GM04503 (cell line): ENCODE measurements around the gene GAREM1.
A peak's percentile ranks its signal among the peaks of the same experiment; 100 is the strongest.
"Not testable (repeated sequence)": the region's sequence is repeated elsewhere in the genome, so short reads cannot be mapped to it uniquely, and the experiment has no call there.

Experiments used
- DNase-seq: peaks from one replicate; pipeline ENCODE4 v3.0.0-alpha.2; 2012; ENCODE audit warnings: low read depth

The GAREM1 gene

DNA sequence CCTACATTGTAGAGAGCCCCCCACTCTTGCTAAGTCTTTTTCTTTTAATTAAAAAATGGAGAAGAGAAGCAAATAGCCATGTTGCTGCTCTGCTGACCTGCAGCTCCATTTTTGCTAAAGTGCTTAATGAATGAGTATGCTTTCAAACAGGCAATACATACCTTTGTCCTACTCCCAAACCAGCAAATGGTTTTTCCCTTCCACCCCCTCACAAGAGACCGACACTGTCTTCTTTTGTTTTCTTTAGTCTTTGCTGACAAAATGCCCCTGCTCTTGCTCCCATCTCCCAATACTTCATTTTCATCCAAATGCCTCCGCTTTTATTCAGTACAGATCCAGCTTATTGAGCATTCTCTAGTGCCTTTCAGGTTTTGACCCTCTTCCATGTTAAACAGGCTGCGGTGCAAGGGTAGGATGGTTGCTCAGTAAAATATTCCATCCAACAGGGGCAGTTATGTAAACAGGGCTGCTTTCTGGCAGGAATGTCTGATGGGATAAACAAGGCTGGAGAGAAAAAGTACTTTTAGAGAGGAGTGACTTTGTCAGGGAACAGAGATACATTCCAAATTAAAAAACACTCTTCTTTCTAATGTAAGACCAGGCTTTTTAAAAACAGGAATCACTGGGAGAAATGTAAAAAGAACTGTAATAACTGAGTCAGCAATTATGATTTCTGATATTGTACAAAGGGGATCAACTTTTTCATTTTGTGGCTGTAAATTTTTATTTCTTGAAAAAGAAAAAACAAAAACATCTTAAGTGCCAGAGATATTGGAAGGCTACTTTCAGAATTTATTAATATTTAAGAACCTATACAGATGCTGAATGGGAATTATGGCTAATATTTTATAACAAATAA lies 144.0 kb downstream of the GAREM1 start:
- DNase-seq: no peak

DNA sequence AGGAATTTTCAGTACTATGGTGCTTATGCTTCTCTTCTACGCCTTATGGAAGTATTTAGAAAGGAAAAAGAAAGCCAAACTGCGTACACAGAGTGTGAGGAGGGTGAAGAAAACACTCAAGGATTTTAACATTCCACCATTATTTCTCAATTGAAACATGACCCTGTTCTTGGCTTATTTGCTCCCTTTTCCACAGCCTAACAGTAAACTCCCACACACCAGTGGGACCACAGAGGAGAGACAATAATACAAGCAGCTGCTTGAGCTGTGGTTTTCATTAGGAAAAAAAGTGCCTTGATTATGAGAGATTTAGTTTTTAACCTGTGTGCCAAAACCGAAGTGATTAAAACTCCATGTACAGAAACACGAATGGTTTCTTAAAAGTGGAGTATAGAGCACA lies 146.5 kb downstream of the GAREM1 start:
- no peak for DNase-seq

DNA sequence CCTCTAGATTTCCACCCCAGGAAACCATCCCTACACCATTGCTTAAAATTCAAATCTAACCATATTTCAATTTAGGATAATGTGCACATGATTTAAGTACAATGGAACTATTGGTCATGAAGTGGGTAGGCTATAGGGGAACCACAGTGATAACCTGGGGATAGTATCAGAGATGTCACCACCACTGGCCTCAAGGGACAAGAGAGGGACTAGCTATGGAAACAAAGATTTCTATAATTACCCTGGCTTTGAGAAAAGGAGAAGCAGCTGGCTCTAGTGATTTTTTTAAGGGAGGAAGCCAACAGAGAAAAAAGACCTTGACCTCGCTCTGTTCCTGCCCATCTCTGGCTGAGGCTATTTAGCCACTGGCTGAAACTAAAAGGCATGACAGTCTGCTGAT lies 148.9 kb downstream of the GAREM1 start:
- DNase-seq: no peak

DNA sequence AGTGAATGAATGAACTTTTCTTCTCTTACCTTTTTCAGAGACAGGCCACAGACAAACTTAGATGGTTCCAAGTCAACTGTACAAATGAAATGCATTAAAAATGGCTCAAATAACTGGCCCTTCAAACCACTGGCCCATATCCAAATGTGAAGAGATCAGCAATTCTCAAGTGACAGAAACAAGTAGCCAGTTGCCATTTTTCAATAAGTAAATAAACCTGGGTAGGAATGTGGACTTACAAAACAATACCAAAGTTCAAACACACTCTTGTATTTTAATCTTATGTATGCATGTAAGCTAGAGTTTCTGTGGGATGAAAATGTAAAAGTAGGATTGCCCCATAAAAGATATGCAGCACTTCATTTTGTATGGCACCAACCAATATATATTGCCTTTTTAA lies 151.6 kb downstream of the GAREM1 start:
- no peak for DNase-seq

DNA sequence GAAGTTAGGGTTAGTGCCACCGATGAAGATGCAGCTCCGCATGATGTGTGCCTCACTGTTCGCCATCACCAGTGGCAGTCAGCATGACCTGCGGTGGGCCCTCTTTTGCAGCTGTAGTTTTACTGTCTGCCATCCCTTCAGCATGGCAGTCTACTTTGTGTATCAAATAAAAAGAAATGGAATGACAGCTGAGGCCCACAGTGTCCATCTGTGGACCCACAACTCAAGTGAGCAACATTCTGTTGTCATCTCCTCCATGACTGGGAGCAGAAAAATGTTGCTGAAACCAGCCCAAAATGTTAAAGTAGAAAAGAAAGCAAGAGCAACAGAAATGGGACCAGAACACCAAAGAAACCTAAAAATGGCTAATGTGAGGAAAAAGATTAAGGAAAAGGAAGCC lies 152.1 kb downstream of the GAREM1 start:
- DNase-seq: no peak

DNA sequence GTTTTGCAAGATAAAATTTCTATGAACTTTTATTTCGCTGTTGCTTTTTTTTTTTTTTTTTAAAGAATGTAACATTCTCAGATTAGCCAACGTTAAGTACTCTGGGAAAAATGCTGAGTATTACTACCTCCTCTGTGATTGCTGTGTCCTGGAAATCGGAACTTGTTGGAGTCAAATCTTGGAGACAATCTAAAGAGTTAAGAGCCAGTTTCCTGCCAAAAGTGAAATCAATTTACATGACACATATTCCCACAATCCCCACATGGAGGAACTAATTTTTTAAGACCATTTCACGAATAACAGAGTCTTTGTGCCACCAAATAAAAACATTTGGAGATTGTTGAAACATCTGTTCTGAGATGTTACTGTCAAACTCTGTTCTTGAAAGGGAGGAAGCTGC lies 153.0 kb downstream of the GAREM1 start:
- DNase-seq: peak; percentile 42

DNA sequence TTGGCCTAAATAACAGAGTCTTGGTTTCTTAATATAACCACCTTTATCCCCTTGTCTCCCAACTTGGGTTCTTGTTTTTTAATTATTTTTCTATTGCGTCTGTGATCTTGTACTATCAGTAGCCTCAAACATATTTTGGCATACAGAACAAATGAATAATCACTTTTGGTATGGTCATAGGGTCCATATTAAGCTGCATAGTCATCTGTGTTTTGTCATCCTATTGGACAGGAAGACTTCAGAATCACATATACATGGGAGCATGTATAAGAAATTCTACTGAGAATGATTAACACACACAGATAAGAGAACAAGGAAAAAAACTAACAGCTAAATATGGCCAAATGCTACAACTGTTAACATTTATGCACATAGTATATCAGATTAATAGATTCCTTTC lies 154.8 kb downstream of the GAREM1 start:
- DNase-seq: no peak

DNA sequence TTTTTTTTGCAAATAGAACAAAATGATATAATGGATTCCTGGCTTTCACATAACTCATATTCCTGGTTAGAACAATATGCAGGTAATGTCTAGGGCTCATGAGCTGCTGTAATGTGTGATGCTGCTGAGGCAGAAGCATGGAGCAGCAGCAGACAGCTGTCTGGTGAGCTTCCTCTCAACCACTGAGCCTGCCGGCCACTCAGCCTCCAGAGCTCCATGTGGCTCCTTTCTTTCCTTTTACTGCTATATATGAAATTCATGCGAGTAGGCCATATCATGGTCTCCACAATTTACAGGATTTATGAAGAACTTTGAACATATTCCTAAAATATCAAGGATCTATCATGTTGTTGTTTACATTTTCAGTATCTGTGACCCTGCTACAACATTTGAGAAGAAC lies 159.9 kb downstream of the GAREM1 start:
- DNase-seq: no peak

DNA sequence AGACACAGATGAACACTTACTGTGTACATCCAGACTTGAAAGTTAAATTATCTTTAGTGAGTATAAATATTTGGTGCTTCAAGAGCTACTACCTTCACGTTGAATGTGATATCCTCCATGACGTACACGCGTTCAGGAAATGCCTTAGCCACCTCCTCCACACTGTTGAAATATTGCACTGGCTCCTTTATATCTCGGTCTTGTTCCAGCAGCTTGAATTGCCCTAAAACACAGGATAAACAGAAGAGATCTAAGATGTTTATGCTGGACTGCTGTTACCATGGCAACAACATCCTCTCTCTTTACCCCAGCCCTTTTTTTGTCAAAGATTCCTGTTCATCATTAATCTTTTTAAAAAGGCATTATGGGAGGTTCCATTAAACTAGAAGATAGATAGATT lies 160.6 kb downstream of the GAREM1 start:
- DNase-seq: no peak

DNA sequence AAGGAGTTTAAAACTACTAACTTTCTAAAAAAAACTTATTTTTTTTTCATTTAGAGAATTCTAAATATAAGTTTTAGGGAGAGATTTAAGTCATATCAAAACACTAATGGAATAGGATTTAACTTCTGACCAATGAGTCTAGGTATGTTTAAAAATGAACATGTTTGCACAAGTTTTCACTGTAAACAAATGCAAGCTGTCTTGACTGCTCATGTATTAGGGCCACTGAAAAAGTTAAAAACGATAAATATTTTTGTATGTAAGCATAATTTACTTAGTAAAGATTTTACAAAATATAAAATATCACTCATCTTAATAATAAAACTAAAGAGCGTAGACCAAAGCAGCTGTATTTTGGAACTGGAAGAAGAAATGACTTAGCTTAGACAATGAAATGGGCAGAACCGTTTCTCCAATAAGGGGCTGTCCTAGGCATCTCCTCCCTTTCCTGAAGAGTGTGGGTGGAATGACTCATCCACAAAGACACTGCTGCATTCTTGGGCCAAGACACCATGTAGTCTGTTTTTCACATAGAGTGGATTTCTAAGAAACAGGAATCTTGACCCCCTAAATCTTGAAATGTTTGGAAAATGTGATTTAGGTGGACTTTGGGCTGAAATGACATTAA lies 162.1 kb downstream of the GAREM1 start:
- DNase-seq: no peak

DNA sequence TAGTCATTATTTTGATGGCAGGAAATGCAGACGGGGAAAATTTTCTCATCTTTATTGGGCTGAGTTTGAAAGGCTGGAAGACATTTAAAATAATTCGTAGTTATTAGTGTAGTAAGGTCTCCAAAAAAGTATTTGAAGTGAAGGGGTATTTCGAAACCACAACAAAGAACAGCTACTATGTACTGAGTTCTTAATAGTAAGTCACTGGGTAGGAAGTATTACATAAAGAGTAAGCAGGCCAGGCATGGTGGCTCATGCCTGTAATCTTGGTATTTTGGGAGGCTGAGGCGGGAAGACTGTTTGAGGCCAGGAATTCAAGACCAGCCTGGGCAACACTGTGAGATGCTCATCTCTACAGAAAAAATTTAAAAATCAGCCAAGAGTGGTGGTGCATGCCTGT lies 167.3 kb downstream of the GAREM1 start:
- no peak for DNase-seq

DNA sequence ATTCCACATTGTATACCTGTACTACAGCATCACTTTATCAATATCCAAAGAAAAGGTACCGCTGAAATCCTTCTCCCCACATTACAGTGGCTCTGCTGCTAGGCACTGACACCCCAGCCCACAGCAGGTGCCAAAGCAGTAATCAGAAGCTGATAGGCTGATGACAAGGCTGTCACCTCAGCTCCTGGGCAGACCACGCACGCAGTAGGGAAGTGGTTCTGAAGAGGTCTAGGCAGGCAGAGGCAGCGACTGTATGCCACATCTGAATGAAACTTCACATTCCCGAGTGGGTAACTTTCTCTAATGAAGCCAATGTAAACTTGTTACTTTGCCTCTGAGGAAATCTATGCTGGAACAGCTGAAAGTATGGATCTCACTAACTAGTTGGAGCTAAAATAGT lies 167.9 kb downstream of the GAREM1 start:
- no peak for DNase-seq

DNA sequence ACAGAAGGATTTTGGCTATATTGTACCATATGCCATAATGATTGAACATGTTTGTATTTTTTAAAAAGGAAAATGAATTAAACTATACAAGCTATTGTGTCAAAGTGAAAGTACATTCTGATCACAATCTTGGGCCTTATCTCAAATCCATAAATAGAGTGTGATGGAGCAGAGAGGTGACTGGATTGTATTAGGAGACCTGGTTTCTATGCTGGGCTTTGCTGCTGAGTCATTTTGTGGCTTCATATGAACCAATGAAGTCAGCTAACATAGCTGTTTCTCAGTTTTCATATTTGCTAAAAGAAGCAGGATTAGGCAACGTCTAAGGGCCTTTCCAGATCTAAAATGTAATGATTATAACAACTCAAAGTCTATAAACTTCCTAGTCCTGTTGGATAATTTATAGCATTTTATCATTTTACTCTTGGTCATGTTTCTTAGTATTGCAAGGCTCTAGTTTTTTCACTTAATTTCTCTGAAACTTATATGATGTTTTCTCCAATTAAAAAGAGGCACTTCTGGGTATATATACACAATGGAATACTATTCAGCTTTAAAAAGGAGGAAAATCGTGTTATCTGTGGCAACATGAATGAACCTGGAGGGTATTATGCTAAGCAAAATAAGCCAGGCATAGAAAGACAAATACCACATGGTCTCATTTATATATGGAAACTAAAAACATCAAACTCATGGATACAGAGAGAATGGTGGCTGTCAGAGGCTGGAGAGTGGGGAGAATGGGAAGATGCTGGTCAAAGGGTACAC lies 168.5 kb downstream of the GAREM1 start:
- DNase-seq: no peak

DNA sequence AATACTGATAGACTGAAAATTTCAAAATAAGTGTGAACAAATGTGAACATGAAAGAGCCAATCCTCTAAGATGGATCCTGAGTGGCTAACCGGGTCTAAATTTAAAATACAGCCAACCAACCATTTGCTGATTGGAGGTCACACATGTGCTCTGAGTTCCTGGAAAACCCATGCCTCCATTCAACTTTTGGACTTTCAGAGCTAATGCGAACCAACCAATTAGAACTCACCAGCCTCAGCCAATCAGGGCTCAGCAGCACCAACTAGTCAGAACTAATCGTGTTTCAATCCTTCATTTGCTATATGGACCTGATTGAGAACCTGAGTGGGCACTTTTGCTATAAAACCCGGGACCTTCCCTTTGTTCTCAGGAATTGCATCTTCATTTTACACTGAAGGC lies 169.3 kb downstream of the GAREM1 start:
- DNase-seq: no peak

DNA sequence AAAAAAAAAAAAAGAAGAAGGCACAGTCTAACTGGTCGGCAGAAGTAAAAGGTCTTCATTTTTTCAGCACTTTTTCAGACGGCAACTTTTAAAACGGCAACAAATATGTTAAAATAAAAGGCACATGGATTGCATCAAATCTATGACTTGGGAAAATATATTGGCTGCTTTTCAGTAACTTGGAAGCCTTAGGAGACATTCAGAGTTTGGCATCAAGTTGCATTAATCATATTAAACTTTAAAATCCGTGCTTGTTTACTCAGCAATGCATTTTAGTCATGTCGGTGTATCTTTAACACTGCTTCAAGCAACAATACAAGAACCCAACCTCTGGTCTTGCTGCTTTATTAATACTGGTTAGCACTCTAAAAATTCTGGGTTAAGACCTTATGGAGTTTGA lies 169.8 kb downstream of the GAREM1 start:
- no peak for DNase-seq

DNA sequence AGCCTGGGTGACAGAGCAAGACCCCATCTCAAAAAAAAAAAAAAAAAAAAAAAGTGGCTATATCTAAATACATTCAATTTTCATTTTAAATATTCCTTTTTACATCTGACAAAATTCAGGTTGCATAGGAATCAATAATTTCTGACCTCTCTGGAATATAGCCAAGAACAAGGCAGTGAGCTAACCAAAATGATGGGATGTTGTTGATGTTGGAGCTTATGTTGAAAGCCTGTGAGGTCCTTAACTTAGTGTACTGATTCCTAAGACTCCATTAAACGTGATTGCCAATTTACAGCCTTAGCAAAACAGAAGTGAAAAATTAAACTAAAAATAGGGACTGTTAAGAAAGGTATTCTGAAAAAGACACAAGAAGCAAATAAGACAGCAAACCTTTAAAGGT lies 171.2 kb downstream of the GAREM1 start:
- no peak for DNase-seq

DNA sequence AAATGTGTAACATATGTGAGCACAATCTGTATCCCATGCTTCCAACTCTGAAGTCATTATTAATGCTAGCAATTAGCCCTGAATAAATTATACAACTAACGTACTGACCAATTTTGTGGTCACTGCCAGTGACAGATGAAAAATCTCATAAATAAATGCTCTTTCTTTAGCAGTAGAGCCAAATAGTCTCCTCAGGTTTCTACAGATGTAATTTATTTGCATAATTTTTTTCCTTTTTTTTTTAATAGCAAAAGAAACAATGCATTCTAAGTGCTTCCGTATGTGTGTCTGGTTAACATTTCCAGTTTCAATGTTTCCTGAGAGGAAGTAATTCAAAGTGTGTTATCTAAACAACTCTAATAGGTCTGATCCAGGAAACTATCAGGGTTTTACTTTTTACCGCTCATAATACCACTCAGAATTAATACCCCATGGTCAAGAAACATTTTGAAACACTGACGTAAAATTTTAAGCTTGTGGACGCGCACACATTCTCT lies 172.5 kb downstream of the GAREM1 start:
- no peak for DNase-seq

DNA sequence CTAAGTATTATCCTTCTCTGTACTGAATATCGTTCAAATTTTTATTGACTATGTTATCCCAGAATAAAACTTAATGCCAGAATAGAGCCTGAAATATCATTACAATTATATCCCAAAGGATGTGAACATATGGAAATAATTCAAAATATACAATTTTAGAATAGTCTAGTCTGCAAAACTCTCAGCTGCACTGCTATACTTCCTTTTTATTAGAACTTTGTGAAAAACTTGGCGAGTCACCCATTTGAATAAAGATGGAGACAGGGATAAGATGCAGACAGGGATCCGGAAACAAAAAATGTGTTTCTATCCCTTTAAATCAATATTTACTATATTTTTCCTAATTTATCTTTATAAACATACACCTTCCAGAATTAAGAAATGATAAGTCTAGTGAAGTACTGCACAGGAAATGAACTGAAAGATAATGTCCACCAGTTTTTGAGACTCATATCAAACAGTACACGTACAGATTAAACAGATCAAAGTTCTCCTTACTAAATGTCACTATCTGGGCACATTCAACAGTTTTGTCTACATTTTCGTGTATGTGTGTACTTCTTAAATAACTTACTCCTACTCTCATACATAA lies 173.0 kb downstream of the GAREM1 start:
- DNase-seq: no peak

DNA sequence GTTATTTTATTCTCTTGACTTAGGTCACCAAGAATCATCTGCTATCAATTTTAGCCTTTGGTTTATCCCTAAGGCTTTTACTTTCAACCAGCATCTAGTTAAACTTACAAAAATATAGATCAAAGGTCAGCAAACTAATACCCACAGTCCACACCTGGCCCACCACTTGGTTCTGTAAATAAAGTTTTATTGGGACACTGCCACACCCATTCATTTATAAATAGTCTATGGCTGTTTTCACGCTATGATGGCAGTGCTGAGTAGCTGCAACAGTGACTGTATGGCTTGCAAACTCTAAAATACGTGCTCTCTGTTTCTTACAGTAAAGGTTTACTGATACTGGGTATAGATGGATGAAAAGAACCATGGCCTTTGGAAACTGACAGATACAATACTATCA lies 173.8 kb downstream of the GAREM1 start:
- no peak for DNase-seq

DNA sequence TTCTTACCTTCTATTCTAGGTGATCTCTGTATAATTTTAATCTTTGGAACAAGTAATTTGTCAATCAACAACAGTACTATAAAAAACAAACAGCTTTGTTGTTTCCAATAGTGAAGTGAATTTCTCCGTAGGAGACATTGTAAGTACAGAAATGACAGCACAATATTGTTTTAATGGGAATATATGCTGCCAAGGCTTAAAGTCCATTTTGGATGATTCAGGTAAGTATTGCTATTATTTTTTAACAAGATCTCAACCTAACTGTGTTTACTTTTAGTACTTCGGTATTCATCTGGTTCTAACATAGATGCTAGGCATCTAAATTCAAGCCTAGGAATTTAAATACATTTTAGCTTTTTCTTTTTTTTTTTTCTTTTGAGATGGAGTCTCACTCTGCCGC lies 175.1 kb downstream of the GAREM1 start:
- DNase-seq: no peak

DNA sequence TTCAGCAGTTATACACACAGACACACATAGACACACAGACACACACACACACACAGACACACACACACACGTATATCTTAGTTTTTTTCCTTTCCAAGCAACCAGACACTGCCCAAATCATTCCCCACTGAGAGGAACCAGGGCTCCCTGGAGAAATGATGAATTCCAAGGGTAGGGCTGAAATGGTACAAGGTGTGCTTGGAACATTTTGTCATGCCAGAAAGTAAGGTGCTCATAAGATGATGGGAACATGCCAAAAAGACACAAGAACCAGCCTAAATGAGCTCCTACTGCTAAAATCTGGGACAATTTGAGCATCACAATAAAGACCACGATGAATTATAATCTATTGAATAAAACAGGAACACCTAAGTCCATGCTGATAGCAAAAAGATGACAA lies 177.6 kb downstream of the GAREM1 start:
- no peak for DNase-seq

DNA sequence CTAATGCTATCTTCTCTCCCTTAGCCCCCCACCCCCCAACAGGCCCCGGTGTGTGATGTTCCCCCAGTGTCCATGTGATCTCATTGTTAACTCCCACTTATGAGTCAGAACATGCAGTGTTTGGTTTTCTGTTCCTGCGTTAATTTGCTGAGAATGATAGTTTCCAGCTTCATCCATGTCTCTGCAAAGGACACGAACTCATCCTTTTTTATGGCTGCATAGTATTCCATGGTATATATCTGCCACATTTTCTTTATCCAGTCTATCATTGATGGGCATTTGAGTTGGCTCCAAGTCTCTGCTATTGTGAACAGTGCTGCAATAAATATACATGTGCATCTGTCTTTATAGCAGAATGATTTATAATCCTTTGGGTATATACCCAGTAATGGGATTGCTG lies 179.1 kb downstream of the GAREM1 start:
- DNase-seq: not testable (repeated sequence)

DNA sequence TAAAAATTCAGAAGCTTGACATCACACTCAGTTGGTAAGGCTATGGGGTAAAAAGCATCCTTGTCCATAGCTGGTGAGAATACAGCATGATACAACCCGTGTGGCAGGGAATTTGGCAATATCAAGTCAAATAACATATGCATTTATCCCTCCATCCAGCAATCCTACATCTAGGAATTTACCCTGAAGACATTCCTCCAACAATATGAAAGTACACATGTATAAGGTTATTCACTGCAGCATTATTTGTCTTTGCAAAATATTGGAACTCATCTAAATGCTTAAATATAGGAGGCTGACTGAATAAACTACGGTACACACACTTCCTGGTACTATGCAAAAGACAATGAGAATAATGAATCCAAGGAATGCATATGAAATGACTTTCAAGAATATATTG lies 179.9 kb downstream of the GAREM1 start:
- DNase-seq: no peak
